ENCODE data around the gene CEMIP. TPM values are rescaled to one million over a fixed set of nuclear protein-coding genes. Genes with fewer than 3 reads are reported as not detected.

CEMIP gene
- total and polyA plus RNA-seq, 2 of the 8 experiments (the other 6 are each of a cell fraction or from before 2014, with no cell fraction given), result 0.11 to 0.60 TPM

DNA sequence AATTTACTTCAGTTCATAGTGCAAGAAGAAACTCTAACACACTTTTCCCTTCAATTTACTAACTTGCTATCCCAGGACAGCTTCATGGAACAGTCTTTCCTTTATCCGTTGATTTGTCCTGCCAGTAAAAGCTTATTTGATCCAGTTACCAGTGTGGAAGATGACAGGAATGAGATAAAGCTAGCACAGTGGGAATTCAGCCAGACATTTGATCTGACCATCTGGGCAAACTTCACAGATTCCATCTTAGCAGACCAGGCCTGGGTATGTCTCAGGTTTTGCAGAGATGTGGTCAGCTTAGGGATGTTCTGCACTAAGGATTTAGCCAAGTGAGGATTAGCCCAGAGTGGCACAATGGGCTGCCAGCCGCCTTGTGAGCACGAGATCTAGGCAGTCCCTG is 19.7 kb downstream of the CEMIP start (continued):
- TF ChIP-seq CHD7 (IDR thresholded peaks at IDR 0.05; ENCODE audit: insufficient replicate concordance, low read length) (no peak), KDM5A (IDR thresholded peaks at IDR 0.05; ENCODE audit: low read length) (no peak), NRF1 (IDR thresholded peaks at IDR 0.05; ENCODE audit: low read depth, low read length) (no peak), SUZ12 (IDR thresholded peaks at IDR 0.05; ENCODE audit: low read length) (no peak), JUND (IDR thresholded peaks at IDR 0.05; ENCODE audit: low read length) (no peak), CREB1 (IDR thresholded peaks at IDR 0.05) (no peak), BRCA1 (IDR thresholded peaks at IDR 0.05; ENCODE audit: low read depth, low read length) (no peak), TEAD4 (IDR thresholded peaks at IDR 0.05; ENCODE audit: low read depth, low read length) (no peak), SIX5 (IDR thresholded peaks at IDR 0.05; ENCODE audit: low read depth, low read length) (no peak), RBBP5 (IDR thresholded peaks at IDR 0.05; ENCODE audit: borderline replicate concordance, low read depth, low read length) (no peak)
- TF ChIP-seq, protein P1, sequence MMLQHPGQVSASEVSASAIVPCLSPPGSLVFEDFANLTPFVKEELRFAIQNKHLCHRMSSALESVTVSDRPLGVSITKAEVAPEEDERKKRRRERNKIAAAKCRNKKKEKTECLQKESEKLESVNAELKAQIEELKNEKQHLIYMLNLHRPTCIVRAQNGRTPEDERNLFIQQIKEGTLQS (IDR thresholded peaks at IDR 0.05; ENCODE audit: insufficient read depth, low read depth, low read length), result no peak
